ENCODE measurements around the gene EFCC1.

Gene EFCC1

DNA sequence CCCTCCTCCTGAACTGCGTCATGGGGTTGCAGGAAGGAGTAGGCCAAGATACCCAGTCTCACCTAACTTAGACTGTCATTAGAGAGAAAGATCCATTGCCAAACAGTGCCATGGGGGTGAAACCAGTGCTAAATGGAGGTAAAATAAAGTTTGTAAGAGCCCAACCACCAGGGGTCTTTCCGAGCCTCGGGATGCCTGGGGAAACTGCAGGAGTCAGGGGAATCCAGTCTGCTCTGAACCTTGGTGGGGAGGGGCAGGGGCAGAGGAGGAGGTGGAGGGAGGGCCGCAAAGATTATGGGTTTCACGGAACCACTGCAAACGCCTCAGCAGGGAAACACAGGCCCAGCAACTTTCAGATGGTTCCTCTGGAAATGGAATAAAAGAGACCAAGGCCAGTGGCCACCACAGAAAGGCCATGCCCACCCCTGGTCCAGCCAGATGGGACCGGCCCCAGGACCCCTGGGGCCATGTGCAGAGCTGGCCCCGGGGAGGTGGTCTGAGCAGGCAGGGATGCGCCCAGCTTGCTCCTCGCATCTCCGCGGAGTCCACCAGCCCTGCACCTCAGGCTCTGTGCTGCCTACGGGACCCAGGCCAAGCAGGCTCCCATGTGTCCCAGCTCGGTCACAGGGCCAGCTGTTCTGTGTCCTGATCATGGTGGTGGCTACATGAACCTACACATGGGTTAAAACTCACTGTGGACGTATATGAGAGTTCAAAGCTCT is 39.6 kb downstream of the EFCC1 start:
- no peak for DNase-seq
- in situ Hi-C loops (cut with MboI; ENCODE audit: low pct_unique_long_range_greater_than_20kb, low sequenced_read_pairs): no loop called here

DNA sequence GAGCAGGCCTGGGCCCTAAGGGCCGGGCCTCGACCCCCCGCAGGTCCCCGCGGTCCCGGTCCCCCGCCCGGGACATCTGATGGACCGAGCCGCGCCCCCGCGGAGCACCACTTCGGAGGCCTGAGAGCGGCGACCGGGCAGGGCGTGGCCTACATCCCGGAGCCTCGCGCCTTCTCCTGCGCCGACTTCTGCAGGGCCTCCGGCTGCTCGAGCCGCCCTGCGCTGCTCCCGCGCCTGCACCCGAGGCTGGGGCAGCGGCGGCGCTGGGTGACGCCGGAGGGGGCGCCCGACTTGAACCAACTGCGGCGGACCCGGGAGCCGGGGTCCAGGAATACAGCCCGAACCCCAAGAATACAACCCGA is 44.6 kb downstream of the EFCC1 start:
- DNase-seq: no peak
- in situ Hi-C loops (cut with MboI; ENCODE audit: low pct_unique_long_range_greater_than_20kb, low sequenced_read_pairs): no loop called here

DNA sequence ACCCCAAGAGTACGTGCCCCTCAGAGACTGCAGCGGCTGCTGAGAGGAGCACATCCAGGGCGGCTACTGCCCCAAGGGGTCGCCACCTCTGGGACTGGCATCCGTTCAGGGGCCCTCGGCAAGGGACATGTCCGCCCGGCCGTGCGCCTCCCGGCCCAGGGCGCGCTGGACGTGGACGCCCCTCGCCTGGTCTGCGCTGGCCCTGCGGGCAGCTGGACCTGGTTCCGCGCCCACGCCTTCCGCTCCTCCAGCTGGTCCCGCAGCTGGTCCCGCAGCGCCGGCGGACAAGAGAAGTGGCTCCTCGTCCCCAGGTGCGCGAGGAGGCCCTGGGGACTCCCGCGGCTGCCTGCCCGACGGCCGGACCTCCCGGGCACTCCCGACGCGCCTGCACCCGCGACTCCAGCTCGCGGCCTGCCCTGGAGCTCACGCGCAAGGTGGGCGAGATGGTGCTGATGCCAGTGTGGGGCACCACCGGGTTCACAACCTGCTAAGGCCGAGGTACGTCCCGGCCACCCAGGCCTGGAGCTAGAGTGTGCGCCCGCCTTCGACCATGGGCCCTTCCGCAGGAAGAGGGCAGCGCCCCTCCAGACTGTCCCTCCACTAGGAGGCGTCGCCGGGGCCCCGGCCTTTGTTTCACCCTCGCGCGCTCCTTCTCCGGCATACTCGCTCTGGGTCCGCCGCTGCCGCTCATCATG is 45.1 kb downstream of the EFCC1 start:
- no peak for DNase-seq
- in situ Hi-C loops (cut with MboI; ENCODE audit: low pct_unique_long_range_greater_than_20kb, low sequenced_read_pairs): no loop called here

DNA sequence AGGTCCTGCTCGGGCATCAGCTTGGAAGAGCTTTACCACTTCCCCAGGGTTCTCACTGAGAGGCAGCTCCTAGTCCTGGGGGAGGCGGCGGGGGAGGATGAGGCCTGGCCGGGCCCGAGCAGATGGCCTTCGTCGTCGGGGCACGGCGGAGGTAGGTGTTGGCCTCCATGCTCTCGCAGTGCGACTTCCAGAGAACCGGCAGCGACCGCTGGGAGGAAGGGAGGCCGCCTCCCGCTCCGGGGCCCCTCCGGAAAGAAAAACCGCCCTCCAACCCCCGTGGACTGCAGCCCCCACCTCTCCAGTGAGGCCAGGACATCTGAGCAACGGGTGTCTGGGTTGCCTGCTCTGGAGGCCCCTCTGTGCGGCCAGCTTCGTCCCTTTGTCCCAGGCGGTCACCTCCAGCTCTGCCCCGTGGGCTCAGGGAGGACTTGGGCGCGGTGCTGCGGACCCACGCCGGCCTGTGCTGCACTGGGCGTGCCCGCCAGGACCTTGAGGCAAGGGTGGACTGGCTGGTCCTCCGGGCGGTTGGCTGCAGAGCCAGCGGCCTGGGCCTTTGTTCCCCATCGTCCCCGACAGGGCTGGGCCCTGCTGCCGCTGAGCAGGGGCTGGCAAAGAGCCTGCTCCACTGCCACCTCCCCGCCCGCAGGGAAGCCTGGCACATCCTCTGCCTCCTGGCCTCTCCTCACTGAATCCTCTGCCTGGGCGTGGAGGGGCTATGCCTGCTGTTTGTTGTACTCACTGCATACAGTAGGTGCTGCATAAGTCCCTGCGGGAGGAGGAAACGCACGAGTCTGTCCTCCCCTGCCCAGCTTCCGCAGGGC is 45.8 kb downstream of the EFCC1 start:
- in situ Hi-C loops (cut with MboI; ENCODE audit: low pct_unique_long_range_greater_than_20kb, low sequenced_read_pairs): no loop called here
- no peak for DNase-seq

DNA sequence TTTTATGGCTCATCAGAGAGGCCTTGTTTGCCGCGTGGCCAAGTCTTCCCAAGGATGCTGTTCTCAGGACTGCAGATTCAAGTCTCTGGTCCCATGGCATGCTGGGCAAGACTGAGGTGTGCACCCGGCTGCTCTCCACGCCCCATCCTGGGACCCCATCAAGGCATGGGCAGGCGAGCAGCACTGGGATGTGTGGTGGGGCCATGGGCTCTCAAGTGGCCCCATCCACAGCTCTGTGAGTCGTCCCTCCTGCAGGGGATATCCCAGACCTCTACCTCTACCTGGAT is 46.4 kb downstream of the EFCC1 start:
- no peak for DNase-seq
- in situ Hi-C loops (cut with MboI; ENCODE audit: low pct_unique_long_range_greater_than_20kb, low sequenced_read_pairs): no loop called here

DNA sequence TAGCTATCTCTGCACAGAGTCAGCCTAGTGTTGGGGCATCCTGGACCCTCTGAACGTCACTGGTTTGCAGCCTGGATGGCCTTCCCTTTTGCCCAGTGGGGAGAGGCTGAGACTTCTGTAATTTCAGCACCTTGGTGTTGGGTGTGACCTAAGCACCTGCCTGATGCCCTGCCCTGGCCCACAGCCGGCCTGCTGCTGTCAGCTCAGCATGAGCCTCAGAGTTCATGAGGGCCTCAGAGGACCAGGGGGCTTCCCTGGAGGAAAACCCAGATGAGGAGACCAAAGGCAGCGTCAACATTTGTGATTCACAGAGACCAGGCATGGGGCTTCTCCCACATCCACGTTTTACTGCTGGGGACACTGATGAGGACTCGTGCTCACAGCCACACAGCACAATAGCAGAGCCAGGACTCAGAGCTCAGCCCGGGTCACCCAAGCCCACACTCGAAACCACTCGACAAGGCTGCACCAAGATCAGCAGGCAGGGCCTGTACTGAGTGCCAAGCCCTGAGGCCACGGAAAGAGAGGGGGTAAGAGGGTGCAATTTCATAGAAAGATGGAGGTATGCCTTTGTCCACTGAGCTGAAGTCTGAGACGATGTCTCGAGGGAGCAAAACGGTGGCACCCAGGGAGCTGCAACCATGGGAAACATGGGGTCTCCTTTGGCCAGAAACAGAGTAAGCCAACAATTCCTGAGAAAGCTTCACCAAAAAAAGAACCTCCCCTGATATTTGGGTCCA is 49.6 kb downstream of the EFCC1 start:
- in situ Hi-C loops (cut with MboI; ENCODE audit: low pct_unique_long_range_greater_than_20kb, low sequenced_read_pairs): no loop called here

DNA sequence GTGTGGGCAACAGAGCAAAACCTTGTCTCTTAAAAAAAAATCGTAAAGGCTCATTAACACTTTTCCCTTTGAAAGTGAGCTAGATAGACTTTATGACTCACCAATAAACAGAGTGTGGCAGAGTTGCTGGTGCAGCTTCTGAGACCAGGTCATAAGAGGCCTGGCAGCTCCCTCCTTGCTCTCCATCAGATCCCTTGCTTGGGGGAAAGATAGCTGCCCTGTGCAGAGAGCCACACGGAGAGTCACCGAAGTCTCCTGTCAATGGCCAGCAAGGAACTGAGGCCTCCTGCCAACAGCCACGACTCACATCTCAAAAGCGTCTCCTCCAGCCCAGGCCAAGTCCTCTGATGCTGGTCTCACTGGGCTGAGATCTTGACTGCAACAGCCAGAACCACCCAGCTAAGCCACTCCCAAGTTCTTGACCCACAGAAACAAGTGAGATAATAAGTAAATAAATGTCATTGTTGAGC is 50.8 kb downstream of the EFCC1 start:
- in situ Hi-C loops (cut with MboI; ENCODE audit: low pct_unique_long_range_greater_than_20kb, low sequenced_read_pairs): no loop called here
- DNase-seq: no peak

More for the DNA sequence above, 49.6 kb downstream of the EFCC1 start:
- DNase-seq: no peak

DNA sequence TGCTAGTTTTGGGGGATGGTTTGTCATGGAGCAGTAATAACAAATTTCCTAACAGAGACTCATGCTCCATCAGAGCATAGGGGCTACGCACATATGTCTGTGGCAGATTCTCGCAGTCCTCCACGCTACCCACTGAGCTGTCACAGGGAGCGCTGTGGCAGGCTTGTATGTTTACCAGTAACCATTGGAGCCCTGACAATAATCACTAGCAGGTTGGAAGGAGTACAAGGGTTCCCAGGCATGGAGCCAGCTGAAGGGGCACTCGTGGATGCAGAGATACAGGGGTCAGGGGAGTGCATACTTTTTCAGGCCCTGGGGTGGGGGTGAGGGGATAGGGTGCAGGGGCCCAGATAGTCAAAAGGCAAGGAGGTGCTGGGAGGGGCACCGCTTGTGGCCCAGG is 51.6 kb downstream of the EFCC1 start:
- in situ Hi-C loops (cut with MboI; ENCODE audit: low pct_unique_long_range_greater_than_20kb, low sequenced_read_pairs): no loop called here
- DNase-seq: no peak

DNA sequence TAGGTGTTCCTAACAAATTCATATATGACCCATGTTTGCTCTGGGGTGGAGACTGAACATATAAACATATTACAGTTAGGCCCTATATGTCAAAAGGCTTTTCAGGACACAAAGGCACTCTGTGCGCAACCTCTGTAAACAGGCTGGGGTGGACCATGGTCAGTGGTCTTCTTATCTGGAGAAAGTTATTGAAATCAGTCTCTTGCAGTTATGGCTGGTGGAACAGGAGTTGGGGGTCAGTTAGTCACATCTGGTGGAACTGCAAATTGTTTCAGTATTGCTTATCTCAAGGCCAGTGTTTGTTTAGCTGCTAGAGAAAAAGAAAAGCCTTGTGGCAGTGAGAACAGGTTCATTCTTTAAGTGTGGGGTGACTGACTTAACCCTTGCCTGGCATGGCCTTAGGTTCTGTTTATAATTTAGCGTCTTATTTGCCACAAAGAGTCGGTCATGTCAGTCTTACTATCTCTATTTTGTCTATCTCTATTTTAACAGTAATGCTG is 53.6 kb downstream of the EFCC1 start:
- in situ Hi-C loops (cut with MboI; ENCODE audit: low pct_unique_long_range_greater_than_20kb, low sequenced_read_pairs): no loop called here
- no peak for DNase-seq

DNA sequence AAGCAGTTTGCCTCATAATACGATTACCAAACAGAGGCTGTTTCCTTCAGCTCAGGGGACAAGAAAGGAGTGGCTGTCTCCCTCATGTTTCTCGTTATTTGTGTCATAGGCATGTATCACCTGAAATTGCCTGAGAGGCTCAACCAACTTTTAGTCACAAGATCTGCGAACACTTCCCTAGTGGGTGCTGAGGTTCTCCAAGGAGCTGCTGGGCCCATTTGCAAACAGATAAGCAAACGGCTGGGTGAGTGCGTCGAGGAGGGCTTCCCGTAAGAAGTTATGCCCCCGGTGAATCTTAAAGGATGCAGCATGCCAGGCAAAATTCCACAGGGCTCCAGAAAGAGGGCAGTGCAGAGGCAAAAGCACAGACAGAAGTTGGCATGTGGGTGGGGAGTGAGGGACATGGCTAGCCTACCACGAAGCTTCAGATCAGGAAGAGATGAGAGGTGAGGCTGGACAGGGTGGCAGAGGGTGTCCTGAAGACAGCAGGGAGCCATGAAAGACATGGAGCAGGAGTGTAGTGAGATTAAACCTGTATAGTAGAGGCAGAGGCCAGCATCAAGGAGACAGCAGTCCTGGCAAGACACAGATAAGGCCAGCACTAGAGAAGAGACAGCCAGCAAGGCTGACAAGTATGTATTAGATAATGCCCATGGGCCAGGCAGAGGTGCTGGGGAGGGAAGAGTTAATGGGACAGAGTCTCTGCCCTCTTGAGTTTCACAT is 55.5 kb downstream of the EFCC1 start:
- in situ Hi-C loops (cut with MboI; ENCODE audit: low pct_unique_long_range_greater_than_20kb, low sequenced_read_pairs): no loop called here
- DNase-seq: no peak

DNA sequence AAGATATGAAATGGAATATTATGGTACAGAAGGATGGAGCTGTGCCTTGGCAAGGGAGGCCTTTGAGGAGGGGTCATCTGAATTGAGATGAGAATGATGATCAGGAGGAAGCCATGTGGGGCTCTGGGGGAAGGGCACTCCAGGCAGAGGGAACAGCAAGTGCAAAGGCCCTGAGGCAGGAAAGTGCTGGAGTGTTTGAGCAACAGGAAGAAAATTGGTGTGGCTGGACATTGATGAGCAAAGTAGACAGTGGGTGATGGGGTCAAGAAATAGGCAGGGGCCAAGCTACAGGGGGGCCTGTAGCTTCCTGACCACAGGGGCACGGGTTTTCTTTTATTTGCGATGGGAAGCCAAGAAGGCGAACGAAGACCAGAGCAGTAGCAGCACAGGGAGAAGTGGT is 56.1 kb downstream of the EFCC1 start:
- DNase-seq: no peak
- in situ Hi-C loops (cut with MboI; ENCODE audit: low pct_unique_long_range_greater_than_20kb, low sequenced_read_pairs): no loop called here

DNA sequence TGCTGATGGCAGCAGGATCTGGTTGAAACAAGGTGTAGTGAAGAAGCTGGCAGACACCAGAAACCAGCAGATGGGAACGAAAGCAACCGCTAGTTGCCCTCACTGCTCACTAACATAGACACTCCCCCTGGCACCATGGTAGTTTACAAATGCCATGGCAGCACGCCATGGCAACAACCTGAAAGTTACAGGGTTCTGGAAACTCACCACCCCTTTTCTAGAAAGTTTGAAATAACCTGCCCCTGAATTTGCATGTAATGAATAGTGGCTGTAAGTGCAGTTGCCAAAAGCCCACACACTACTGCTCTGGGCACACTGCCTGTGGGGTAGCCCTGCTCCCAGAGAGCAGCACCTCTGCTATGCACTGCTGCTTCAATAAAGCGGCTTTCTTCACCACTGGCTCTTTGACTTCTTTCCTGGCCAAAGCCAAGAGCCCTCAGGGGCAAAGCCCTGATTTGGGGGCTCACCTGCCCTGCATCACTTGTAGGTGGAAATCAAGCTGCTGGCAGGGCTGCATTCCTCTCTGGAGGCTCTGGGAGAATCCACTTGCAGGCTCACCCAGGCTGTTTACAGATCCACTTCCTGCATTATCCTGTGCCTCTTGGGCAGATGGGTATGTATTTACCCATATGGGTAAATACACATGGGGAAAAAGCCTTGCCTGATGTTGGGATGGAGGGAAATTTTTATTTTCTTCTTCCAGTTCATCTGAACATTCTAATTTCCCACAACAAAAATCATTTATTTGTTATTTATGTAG is 57.5 kb downstream of the EFCC1 start:
- no peak for DNase-seq
- in situ Hi-C loops (cut with MboI; ENCODE audit: low pct_unique_long_range_greater_than_20kb, low sequenced_read_pairs): no loop called here

DNA sequence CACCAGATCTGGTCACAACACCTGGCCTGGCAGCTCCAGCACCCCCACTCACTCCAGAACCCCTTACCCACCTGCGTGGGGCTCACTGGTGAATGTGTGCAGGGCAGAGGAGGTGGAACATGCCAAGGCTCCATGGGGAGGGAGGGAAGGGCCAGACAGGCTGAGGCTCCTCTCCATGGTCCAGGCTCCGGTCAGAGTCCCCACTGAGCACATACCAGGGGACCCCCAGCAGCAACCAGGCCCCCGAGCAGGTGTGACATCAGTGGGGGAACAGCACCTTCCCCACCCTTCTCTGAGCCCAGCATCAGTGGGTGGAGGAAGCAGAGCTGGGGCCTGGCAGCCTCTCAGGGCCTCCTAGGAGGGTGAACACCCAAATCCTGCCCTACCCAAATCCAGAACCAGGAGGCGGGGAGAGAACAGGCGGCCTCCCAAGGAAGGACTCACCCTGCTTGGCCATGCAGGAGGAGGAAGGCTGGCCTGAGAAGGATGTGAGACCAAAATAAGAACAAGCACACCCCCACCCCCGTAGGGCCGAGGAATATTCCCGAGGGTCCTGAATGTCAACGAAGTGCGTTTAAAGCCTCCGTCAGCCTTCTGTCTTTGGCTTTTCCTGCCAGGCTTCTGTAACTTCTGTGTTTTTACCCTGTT is 58.3 kb downstream of the EFCC1 start:
- no peak for DNase-seq
- in situ Hi-C loops (cut with MboI; ENCODE audit: low pct_unique_long_range_greater_than_20kb, low sequenced_read_pairs): no loop called here

DNA sequence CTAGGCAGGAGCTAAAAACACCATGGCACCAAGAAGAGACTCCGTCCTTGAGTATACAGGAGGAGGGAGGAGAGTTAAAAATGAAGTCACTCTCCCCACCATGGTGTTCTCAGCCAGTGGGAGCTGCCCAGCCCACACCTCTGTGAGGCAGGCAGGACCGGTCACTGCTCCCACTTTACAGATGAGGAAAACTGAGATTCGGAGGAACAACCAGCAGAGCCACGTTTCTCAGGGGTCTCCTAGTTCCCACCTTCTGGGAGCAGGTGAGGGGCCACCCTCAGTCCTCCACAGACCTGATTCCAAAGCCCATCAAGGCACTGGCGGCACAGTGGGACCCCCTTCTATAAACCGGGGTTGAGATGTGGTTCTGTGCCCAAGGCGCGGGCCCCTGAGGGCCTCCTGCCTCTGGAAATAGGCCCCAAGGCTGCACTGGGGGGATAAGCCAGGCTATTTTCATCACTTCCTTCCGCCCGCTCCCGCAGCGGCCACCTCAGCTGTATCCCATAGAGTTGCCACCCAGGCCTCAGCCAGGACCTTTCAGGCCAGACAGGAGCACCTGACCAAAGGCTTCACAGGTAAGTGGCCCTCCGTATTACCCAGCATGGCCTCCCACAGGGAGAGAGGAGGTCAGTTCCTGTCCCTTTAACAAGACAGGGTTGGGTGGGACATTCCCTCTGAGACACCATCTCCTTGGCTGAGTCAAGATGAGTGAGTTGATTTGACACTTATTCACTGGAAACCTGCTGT is 59.3 kb downstream of the EFCC1 start, which contains the start of gene GP9:
TSS of gene GP9 (plus strand) at position 504 of the 747 bp plus-strand sequence. CDS start 961 bp downstream, outside the sequence.
- in situ Hi-C loops (cut with MboI; ENCODE audit: low pct_unique_long_range_greater_than_20kb, low sequenced_read_pairs): no loop called here
- no peak for DNase-seq

DNA sequence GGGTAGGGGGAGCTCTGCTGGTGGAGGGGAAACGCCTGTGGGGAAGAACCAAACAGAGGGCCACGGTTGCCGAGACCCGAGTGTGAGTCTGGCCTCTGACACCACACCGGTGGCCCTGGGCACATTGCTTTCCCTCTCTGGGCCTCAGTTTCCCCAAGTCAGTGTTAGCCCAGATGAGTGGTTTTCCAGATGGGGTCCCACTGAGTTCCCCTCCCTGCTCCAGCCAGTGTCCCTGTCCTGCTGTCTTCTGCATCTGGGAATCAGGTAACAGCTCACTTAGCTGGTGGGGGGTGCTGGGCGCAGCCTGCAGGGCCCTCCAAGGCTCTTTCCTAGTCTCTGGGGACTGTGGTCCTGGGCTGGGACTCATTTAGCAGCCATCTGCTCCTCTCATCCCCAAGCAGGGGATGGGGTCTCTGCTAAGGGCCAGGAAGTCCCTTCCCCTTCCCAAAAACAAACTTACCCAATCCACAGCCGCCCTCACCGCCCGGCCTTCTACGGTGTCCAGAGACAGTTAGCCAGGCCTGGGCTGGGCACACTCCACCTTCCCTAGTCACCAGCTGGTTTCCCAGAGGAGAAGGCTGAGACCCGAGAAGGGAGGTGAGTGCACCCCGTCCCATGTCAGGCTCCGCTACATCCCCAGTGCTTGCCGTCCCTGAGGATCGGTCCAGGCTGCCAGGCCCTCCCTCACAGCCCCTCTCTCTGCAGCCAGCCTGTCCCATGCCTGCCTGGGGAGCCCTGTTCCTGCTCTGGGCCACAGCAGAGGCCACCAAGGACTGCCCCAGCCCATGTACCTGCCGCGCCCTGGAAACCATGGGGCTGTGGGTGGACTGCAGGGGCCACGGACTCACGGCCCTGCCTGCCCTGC is 60.2 kb downstream of the EFCC1 start:
- in situ Hi-C loops (cut with MboI; ENCODE audit: low pct_unique_long_range_greater_than_20kb, low sequenced_read_pairs): no loop called here
- DNase-seq: no peak

Measured in KBM-7 (cell line).